AG09319 (cell line): ENCODE data around the gene EDEM3.
A peak's percentile ranks its signal among the peaks of the same experiment; 100 is the strongest.
"Not testable (repeated sequence)": the region's sequence is repeated elsewhere in the genome, so short reads cannot be mapped to it uniquely, and the experiment has no call there.

Experiments
- DNase-seq: peaks from one replicate; pipeline ENCODE4 v3.0.0-alpha.2; 2010; ENCODE audit warnings: low read depth; ENCODE audit errors: extremely low read depth
- CTCF ChIP-seq: IDR thresholded peaks from 2 replicates; pipeline ENCODE4 v1.5.1; 2011; ENCODE audit warnings: low read depth, mild to moderate bottlenecking, inconsistent platforms, low read length, moderate library complexity

EDEM3 gene

GRCh38 chr1:184793967-184794366, 39.3 kb upstream of the EDEM3 start:
- no peak for TF ChIP-seq CTCF
- DNase-seq: no peak

- peak; percentile 69 for DNase-seq
- TF ChIP-seq CTCF: no peak
Measured at GRCh38 chr1:184792450-184792969, 37.9 kb upstream of the EDEM3 start.

DNA sequence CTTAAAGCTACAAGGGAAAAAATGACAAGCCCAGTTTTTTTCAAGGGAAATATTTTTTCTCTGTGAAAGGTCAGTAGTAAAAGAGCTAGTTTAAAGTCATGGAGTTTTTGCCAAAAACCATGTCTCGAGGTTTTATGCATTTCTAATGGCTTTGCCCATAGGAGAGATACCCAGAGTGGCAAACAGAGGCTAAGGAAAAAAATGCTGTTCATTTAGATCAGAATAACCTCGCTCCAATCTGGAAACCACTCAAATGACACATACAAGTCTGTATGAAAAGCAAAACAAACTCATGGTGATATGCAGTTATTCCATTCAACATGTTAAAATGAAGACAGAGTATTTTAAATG, 36.9 kb upstream of the EDEM3 start:
- no peak for TF ChIP-seq CTCF
- no peak for DNase-seq

GRCh38 chr1:184790642-184791549, 36.2 kb upstream of the EDEM3 start:
- no peak for TF ChIP-seq CTCF

DNA sequence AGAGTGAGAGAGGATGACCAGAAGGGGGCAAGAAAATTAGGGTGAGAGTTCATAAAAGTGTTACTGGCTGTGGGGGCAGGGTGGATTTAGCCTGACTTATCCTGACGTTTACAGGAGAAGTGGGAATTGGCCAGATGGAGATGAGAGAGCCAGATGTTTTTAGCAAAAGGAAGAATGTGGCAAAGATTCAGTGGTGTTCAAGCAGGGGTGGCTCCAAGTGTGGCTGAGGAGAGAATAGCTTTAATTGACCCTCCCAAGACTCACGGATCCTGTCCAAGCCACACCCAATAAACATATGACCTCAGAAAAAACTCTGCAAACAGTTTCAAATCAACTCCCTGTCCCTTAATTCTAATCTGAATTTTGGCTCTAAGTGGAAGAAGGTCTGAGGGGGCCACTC, 35.2 kb upstream of the EDEM3 start:
- no peak for DNase-seq
- no peak for TF ChIP-seq CTCF

More at GRCh38 chr1:184790642-184791549, 36.2 kb upstream of the EDEM3 start:
- no peak for DNase-seq

- no peak for TF ChIP-seq CTCF
- no peak for DNase-seq
Measured at GRCh38 chr1:184788970-184789369, 34.3 kb upstream of the EDEM3 start.

- no peak for DNase-seq
- no peak for TF ChIP-seq CTCF
Measured at GRCh38 chr1:184785529-184785928, 30.9 kb upstream of the EDEM3 start.

GRCh38 chr1:184783723-184784122, 29.1 kb upstream of the EDEM3 start:
- not testable (repeated sequence) for DNase-seq
